Vagina (tissue), 2 donors: ENCODE data around the gene IQSEC1. TPM values are rescaled to one million over a fixed set of nuclear protein-coding genes. Genes with fewer than 3 reads are reported as not detected.
"Not testable (repeated sequence)": the region's sequence is repeated elsewhere in the genome, so short reads cannot be mapped to it uniquely, and the experiment has no call there.

Source experiments
- DNase-seq, 2 donors: peaks; one replicate each; pipeline ENCODE4 v3.0.0-alpha.2; 2017; ENCODE audit errors: extremely low spot score in 2 of 2
- H3K27ac ChIP-seq: fragments of 200-600 bp; sonication (generic); one replicate; pipeline ENCODE4 v1.5.1; 2019
- H3K27me3 ChIP-seq: fragments of 200-600 bp; sonication (generic); one replicate; pipeline ENCODE4 v1.5.1; 2019
- H3K36me3 ChIP-seq, 2 donors: fragments of 200-600 bp; sonication (generic); one replicate each; pipeline ENCODE4 v1.5.1; 2017 to 2019
- H3K4me1 ChIP-seq: fragments of 200-600 bp; sonication (generic); one replicate; pipeline ENCODE4 v1.5.1; 2019
- H3K4me3 ChIP-seq, 2 donors: fragments of 200-600 bp; sonication (generic); 1 replicate in 1 of 2; 2 replicates in 1 of 2; pipeline ENCODE4 v1.5.1; 2016 to 2019
- H3K9me3 ChIP-seq: fragments of 200-600 bp; sonication (generic); one replicate; pipeline ENCODE4 v1.5.1; 2019
- POLR2A ChIP-seq, 2 donors: fragments of 450-650 bp; IDR thresholded peaks; one replicate each; pipeline ENCODE4 v1.6.1; 2017; ENCODE audit warnings: antibody characterized with exemption in 2 of 2, mild to moderate bottlenecking in 2 of 2, moderate library complexity in 2 of 2
- POLR2AphosphoS5 ChIP-seq, 2 donors: sonication (generic); formaldehyde crosslinking; IDR thresholded peaks; one replicate each; pipeline ENCODE4 v1.9.0; 2017; ENCODE audit warnings: antibody characterized with exemption in 2 of 2, mild to moderate bottlenecking in 2 of 2, low read depth in 1 of 2; ENCODE audit not compliant: insufficient read depth in 1 of 2
- intact Hi-C: fragments of 100-400 bp; cut with DNase I; formaldehyde crosslinking; loops from one replicate; pipeline ENCODE4 v1.15.1; 2023
- small RNA-seq: library from RNA; depleted of rRNA; stranded (forward); fragments of <200 nt; gene quantifications from one replicate; pipeline ENCODE3, GENCODE V24; 2016
- total RNA-seq: library from RNA; depleted of rRNA; stranded (reverse); fragments of >200 nt; gene quantifications from one replicate; pipeline ENCODE4 v1.2.3, GENCODE V29; 2016
- TF ChIP-seq, protein P1 (sequence below), 3 experiments: fragments of 450-650 bp in 2 of 3; fragments of 200-600 bp in 1 of 3; sonication (generic) in 1 of 3; IDR thresholded peaks; one replicate each; pipeline ENCODE4 v1.5.1; 2017 to 2019; ENCODE audit warnings: antibody characterized with exemption in 3 of 3, mild to moderate bottlenecking in 2 of 3, moderate library complexity in 2 of 3

IQSEC1 gene
- total RNA-seq, 1 donor from 2014 or later, result 34.9 TPM

DNA sequence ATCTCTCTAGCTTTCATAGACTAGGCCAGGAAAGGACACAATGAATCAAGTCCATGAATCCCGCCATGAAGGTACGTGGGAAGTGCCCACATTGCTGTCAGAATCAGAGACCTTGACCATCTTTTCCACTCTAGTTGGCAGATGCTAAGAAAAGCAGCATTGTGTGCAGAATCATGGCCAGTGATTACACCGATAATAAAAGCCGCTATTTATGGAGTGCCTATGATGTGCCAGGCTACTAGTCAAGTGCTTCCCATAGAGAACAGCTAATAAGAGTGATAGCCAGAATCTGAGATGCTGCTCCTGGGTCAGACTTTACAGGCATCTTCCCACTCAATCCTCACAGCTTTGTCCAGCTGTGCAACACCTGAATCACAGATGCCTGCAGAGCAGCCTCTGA, 218.7 kb downstream of the IQSEC1 start:
- no peak overlapping the region for H3K4me3 ChIP-seq
- no peak overlapping the region for H3K27ac ChIP-seq
- DNase-seq, result no peak
- no peaks in the 10 kb centered on the region for H3K4me1 ChIP-seq
- H3K36me3 ChIP-seq, result no peaks in the 10 kb centered on the region
- H3K27me3 ChIP-seq, result no peaks in the 10 kb centered on the region
- intact Hi-C loops, result no loop called here
- no peaks in the 10 kb centered on the region for H3K9me3 ChIP-seq
- TF ChIP-seq POLR2A (IDR thresholded peaks at IDR 0.05) (no peak), POLR2AphosphoS5 (IDR thresholded peaks at IDR 0.05; ENCODE audit: insufficient read depth in 1 of 2, low read depth in 1 of 2) (no peak)
- TF ChIP-seq, protein P1, sequence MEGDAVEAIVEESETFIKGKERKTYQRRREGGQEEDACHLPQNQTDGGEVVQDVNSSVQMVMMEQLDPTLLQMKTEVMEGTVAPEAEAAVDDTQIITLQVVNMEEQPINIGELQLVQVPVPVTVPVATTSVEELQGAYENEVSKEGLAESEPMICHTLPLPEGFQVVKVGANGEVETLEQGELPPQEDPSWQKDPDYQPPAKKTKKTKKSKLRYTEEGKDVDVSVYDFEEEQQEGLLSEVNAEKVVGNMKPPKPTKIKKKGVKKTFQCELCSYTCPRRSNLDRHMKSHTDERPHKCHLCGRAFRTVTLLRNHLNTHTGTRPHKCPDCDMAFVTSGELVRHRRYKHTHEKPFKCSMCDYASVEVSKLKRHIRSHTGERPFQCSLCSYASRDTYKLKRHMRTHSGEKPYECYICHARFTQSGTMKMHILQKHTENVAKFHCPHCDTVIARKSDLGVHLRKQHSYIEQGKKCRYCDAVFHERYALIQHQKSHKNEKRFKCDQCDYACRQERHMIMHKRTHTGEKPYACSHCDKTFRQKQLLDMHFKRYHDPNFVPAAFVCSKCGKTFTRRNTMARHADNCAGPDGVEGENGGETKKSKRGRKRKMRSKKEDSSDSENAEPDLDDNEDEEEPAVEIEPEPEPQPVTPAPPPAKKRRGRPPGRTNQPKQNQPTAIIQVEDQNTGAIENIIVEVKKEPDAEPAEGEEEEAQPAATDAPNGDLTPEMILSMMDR (IDR thresholded peaks at IDR 0.05), result no peak

DNA sequence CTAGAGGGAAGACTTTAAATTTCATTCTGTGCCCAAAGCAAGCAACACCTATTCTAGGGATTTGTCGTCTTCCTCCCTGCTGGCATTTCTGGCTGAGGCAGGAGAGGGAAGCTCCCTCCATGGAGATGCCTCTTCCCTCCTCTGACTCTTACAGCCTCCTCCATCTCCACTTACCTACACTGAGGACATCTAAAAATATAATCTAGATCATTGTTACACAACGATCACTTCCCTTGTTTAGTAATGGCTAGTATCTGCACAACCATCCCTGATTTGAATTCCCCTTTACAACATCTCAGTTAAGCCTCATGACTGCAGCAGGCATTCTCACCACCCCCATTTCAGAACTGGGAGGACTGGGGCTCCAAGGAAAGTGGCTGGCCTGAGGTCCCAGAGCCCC, 219.4 kb downstream of the IQSEC1 start:
- H3K9me3 ChIP-seq, H3K4me1 ChIP-seq, H3K4me3 ChIP-seq, H3K27ac ChIP-seq, intact Hi-C loops, H3K36me3 ChIP-seq, H3K27me3 ChIP-seq, DNase-seq: not testable (repeated sequence)

DNA sequence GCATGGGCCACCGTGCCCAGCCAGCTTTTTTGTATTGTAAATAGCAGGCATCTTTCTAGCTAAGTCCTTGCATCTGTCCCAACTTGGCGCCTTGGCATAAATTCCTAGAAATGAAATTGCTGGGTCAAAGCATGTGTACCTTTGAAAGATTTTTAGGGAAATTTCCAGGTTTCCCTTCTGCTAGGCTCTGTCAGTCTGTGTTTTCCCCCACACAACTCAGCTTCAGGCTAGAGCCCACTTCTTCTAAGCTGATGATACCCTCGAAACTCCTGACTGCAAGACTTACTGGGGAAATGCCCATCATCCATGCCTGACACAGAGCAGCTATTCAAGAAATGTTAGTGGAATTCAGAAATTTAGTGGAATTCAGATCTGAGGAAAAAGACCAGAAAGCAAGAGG, 221.0 kb downstream of the IQSEC1 start:
- no peak overlapping the region for H3K4me3 ChIP-seq
- no peaks in the 10 kb centered on the region for H3K36me3 ChIP-seq
- intact Hi-C loops, result no loop called here
- H3K4me1 ChIP-seq, result no peaks in the 10 kb centered on the region
- TF ChIP-seq, protein P1 (IDR thresholded peaks at IDR 0.05), result no peak
- TF ChIP-seq POLR2A (IDR thresholded peaks at IDR 0.05), result no peak
- H3K27ac ChIP-seq, result no peak overlapping the region
- no peak for DNase-seq
- no peaks in the 10 kb centered on the region for H3K27me3 ChIP-seq
- no peaks in the 10 kb centered on the region for H3K9me3 ChIP-seq

Small RNA genes lying within 50 kb of the gene (small RNA-seq; reads per million reads assigned to genes)
- not detected for gene AC034198.1
- not detected for gene AC069271.1

Other genes starting within 250 kb of the IQSEC1 start
- 2,085 TPM for gene RPL32, start 231.9 kb downstream of the IQSEC1 start, total RNA-seq